HepG2 (cell line): ENCODE data around the gene ESPN. TPM values are rescaled to one million over a fixed set of nuclear protein-coding genes. Genes with fewer than 3 reads are reported as not detected.

Experiments
- AGO2 ChIP-seq: fragments of 200-400 bp; formaldehyde crosslinking; optimal IDR thresholded peaks from 2 replicates; pipeline ENCODE3; 2017; ENCODE audit warnings: mild to moderate bottlenecking, low read depth, low read length, moderate library complexity
- GFI1 ChIP-seq: sonication (generic); formaldehyde crosslinking; IDR thresholded peaks from 2 replicates; pipeline ENCODE4 v1.5.0; 2020; ENCODE audit warnings: missing genetic modification reagents, mild to moderate bottlenecking, borderline replicate concordance
- HCFC1 ChIP-seq: fragments of 150-350 bp; IDR thresholded peaks from 2 replicates; pipeline ENCODE4 v1.6.1; 2014; ENCODE audit warnings: low read depth, low read length
- MAFF ChIP-seq: IDR thresholded peaks from 2 replicates; pipeline ENCODE4 v1.6.1; 2011; ENCODE audit warnings: low read depth, low read length, improper control_type of control experiment
- MEF2D ChIP-seq: sonication (generic); formaldehyde crosslinking; IDR thresholded peaks from 2 replicates; pipeline ENCODE4 v1.5.1; 2020; ENCODE audit warnings: mild to moderate bottlenecking, missing genetic modification reagents
- NFE2L1 ChIP-seq: sonication (generic); formaldehyde crosslinking; IDR thresholded peaks from 2 replicates; pipeline ENCODE4 v1.4.0; 2020; ENCODE audit warnings: missing genetic modification reagents, mild to moderate bottlenecking, borderline replicate concordance
- NFIB ChIP-seq: sonication (generic); formaldehyde crosslinking; IDR thresholded peaks from 2 replicates; pipeline ENCODE4 v1.9.0; 2021; ENCODE audit warnings: missing genetic modification reagents, mild to moderate bottlenecking, borderline replicate concordance
- NR2F1 ChIP-seq, 2 experiments: fragments of 450-650 bp in 1 of 2; formaldehyde crosslinking in 1 of 2; IDR thresholded peaks; 2 replicates each; pipeline versions ENCODE4 v1.5.0 to v1.6.1; 2016 to 2020; ENCODE audit warnings: mild to moderate bottlenecking in 1 of 2, missing compliant biosample characterization in 1 of 2, missing genetic modification reagents in 1 of 2, moderate library complexity in 1 of 2
- NR2F2 ChIP-seq: IDR thresholded peaks from 2 replicates; pipeline ENCODE4 v1.6.1; 2012; ENCODE audit warnings: low read depth, inconsistent platforms, borderline replicate concordance
- PRDM15 ChIP-seq: sonication (generic); formaldehyde crosslinking; IDR thresholded peaks from 2 replicates; pipeline ENCODE4 v1.4.0; 2020; ENCODE audit warnings: missing genetic modification reagents
- RNF219 ChIP-seq: sonication (generic); formaldehyde crosslinking; IDR thresholded peaks from 2 replicates; pipeline ENCODE4 v1.5.0; 2020; ENCODE audit warnings: mild to moderate bottlenecking, missing genetic modification reagents
- TAF15 ChIP-seq: fragments of 200-400 bp; formaldehyde crosslinking; IDR thresholded peaks from one replicate; pipeline ENCODE4 v1.6.1; 2018; ENCODE audit warnings: mild to moderate bottlenecking, low read depth, low read length; ENCODE audit not compliant: poor library complexity, severe bottlenecking
- ZBTB2 ChIP-seq: sonication (generic); formaldehyde crosslinking; IDR thresholded peaks from 2 replicates; pipeline ENCODE4 v1.8.0; 2022; ENCODE audit warnings: low read depth, missing genetic modification reagents
- ZBTB37 ChIP-seq: sonication (generic); formaldehyde crosslinking; IDR thresholded peaks from 2 replicates; pipeline ENCODE4 v1.4.0; 2020; ENCODE audit warnings: mild to moderate bottlenecking, missing genetic modification reagents
- ZNF143 ChIP-seq: sonication (generic); formaldehyde crosslinking; IDR thresholded peaks from 2 replicates; pipeline ENCODE4 v1.4.0; 2020; ENCODE audit warnings: missing genetic modification reagents
- ZNF383 ChIP-seq: sonication (generic); formaldehyde crosslinking; IDR thresholded peaks from 2 replicates; pipeline ENCODE4 v1.4.0; 2020; ENCODE audit warnings: missing genetic modification reagents, mild to moderate bottlenecking, borderline replicate concordance
- ZNF562 ChIP-seq: sonication (generic); formaldehyde crosslinking; IDR thresholded peaks from 2 replicates; pipeline ENCODE4 v1.8.0; 2022; ENCODE audit warnings: missing genetic modification reagents, borderline replicate concordance
- ZNF563 ChIP-seq: sonication (generic); formaldehyde crosslinking; IDR thresholded peaks from 2 replicates; pipeline ENCODE4 v1.8.0; 2022; ENCODE audit warnings: mild to moderate bottlenecking, moderate library complexity, missing genetic modification reagents
- ZNF569 ChIP-seq: sonication (generic); formaldehyde crosslinking; IDR thresholded peaks from 2 replicates; pipeline ENCODE4 v1.5.0; 2020; ENCODE audit warnings: mild to moderate bottlenecking, missing genetic modification reagents, moderate library complexity, borderline replicate concordance
- ZNF761 ChIP-seq: sonication (generic); formaldehyde crosslinking; conservative IDR thresholded peaks from 2 replicates; pipeline ENCODE4 v1.4.0; 2020; ENCODE audit warnings: mild to moderate bottlenecking, missing genetic modification reagents
- ZSCAN12 ChIP-seq: sonication (generic); formaldehyde crosslinking; IDR thresholded peaks from 2 replicates; pipeline ENCODE4 v1.9.0; 2021; ENCODE audit warnings: mild to moderate bottlenecking, missing genetic modification reagents
- polyA plus RNA-seq, 8 experiments: library from polyadenylated mRNA; depleted of rRNA in 3 of 8; stranded (reverse) in 7 of 8; unstranded in 1 of 8; fragments of >200 nt; fragmentation: Illumina TruSeq in 4 of 8; extraction: Trizol in 4 of 8; gene quantifications; 2 replicates each; pipeline versions ENCODE4 v1.2.1 to v1.2.3, GENCODE V29; 2011 to 2016; ENCODE audit warnings: low read depth in 4 of 8, missing spikeins in 1 of 8, mixed read lengths in 1 of 8; ENCODE audit not compliant: insufficient read depth in 1 of 8
- total RNA-seq, 5 experiments: library from RNA; depleted of rRNA; stranded (reverse); fragments of >200 nt; fragmentation: Illumina TruSeq; extraction: Trizol; gene quantifications; 2 replicates each; pipeline ENCODE4 v1.2.3, GENCODE V29; 2016; ENCODE audit warnings: low read depth in 1 of 5

The ESPN gene
- total and polyA plus RNA-seq, 2 of the 13 experiments (the other 11 are each of a cell fraction or from before 2014, with no cell fraction given): 48.6 to 54.2 TPM

- no peak for TF ChIP-seq RNF219 (CRISPR knock-in tag)
- no peak for TF ChIP-seq ZNF383
- TF ChIP-seq AGO2: peak; percentile 6
- no peak for TF ChIP-seq NR2F1 (CRISPR knock-in tag; IDR thresholded peaks at IDR 0.05)
- TF ChIP-seq ZNF143: no peak
- no peak for TF ChIP-seq MAFF
- TF ChIP-seq ZBTB2 (CRISPR knock-in tag): no peak
- TF ChIP-seq TAF15: no peak
- no peak for TF ChIP-seq NFIB
- no peak for TF ChIP-seq HCFC1
- no peak for TF ChIP-seq PRDM15
- no peak for TF ChIP-seq ZNF562 (CRISPR knock-in tag)
- no peak for TF ChIP-seq ZSCAN12 (CRISPR knock-in tag)
- no peak for TF ChIP-seq ZBTB37
- no peak for TF ChIP-seq GFI1
- 0 out of 2 replicates have a peak, but pooled peaks have one; percentile 3 for TF ChIP-seq NR2F2
- TF ChIP-seq ZNF563 (CRISPR knock-in tag): no peak
- TF ChIP-seq ZNF761 (CRISPR knock-in tag): 0 out of 2 replicates have a peak, but pooled peaks have one; percentile 30
- TF ChIP-seq NFE2L1: no peak
- TF ChIP-seq ZNF569: no peak
- no peak for TF ChIP-seq MEF2D (CRISPR knock-in tag)
Measured at GRCh38 chr1:6392809-6393399, 31.7 kb upstream of the ESPN start (continued).
